Liver (tissue), 9 donors: Measurements from ENCODE around the gene PPIL4. TPM values are rescaled to one million over a fixed set of nuclear protein-coding genes. Genes with fewer than 3 reads are reported as not detected.

ENCODE experiments used
- DNase-seq: peaks from one replicate; pipeline ENCODE4 v3.0.0-alpha.2; 2017; ENCODE audit warnings: low spot score
- H3K27ac ChIP-seq, 2 donors: one replicate each; pipeline ENCODE4 v1.7.0; 2013; ENCODE audit warnings: inconsistent platforms in 2 of 2, low read length in 2 of 2, control low read depth in 1 of 2, low read depth in 1 of 2, mild to moderate bottlenecking in 1 of 2
- H3K27me3 ChIP-seq, 4 donors: one replicate each; pipeline versions ENCODE4 v1.6.1 to v1.7.0; 2013; ENCODE audit warnings: low read length in 3 of 4, inconsistent platforms in 1 of 4, mild to moderate bottlenecking in 1 of 4, moderate library complexity in 1 of 4; ENCODE audit not compliant: control insufficient read depth in 4 of 4, insufficient read depth in 4 of 4
- H3K36me3 ChIP-seq, 4 donors: one replicate each; pipeline versions ENCODE4 v1.6.1 to v1.7.0; 2013; ENCODE audit warnings: low read length in 3 of 4, mild to moderate bottlenecking in 3 of 4, low read depth in 1 of 4, moderate library complexity in 1 of 4; ENCODE audit not compliant: control insufficient read depth in 4 of 4, insufficient read depth in 3 of 4
- H3K4me1 ChIP-seq, 4 donors: one replicate each; pipeline versions ENCODE4 v1.6.1 to v1.7.0; 2013; ENCODE audit warnings: low read length in 3 of 4, mild to moderate bottlenecking in 3 of 4, moderate library complexity in 1 of 4; ENCODE audit not compliant: control insufficient read depth in 4 of 4, insufficient read depth in 4 of 4
- H3K4me3 ChIP-seq, 3 donors: one replicate each; pipeline versions ENCODE4 v1.6.1 to v1.7.0; 2013; ENCODE audit warnings: low read length in 3 of 3, control low read depth in 1 of 3, low read depth in 1 of 3, mild to moderate bottlenecking in 1 of 3
- H3K9ac ChIP-seq, 2 donors: one replicate each; pipeline ENCODE4 v1.7.0; 2013; ENCODE audit warnings: low read length in 2 of 2, mild to moderate bottlenecking in 2 of 2, moderate library complexity in 2 of 2, control low read depth in 1 of 2, low read depth in 1 of 2
- H3K9me3 ChIP-seq, 4 donors: one replicate each; pipeline versions ENCODE4 v1.6.1 to v1.7.0; 2013; ENCODE audit warnings: low read length in 3 of 4; ENCODE audit not compliant: control insufficient read depth in 4 of 4
- ATF3 ChIP-seq: IDR thresholded peaks from 2 replicates; pipeline ENCODE4 v1.6.1; 2016; ENCODE audit warnings: antibody characterized with exemption
- CTCF ChIP-seq: fragments of 150-350 bp; IDR thresholded peaks from 2 replicates; pipeline ENCODE4 v1.5.1; 2017; ENCODE audit warnings: improper control_type of control experiment, low read depth, low read length; ENCODE audit not compliant: missing input control
- EGR1 ChIP-seq, 2 donors: IDR thresholded peaks; 2 replicates each; pipeline ENCODE4 v1.6.1; 2016 to 2018; ENCODE audit warnings: antibody characterized with exemption in 2 of 2, low read depth in 2 of 2
- FOXA1 ChIP-seq: IDR thresholded peaks from 2 replicates; pipeline ENCODE4 v1.6.1; 2016; ENCODE audit warnings: antibody characterized with exemption
- FOXA2 ChIP-seq: IDR thresholded peaks from 2 replicates; pipeline ENCODE4 v1.6.1; 2016; ENCODE audit warnings: antibody characterized with exemption
- GABPA ChIP-seq, 2 donors: IDR thresholded peaks in 1 of 2; conservative IDR thresholded peaks in 1 of 2; 2 replicates each; pipeline ENCODE4 v1.6.1; 2016; ENCODE audit warnings: antibody characterized with exemption in 2 of 2, mild to moderate bottlenecking in 1 of 2, moderate library complexity in 1 of 2
- HNF4A ChIP-seq, 2 donors: conservative IDR thresholded peaks; 2 replicates each; pipeline ENCODE4 v1.6.1; 2016; ENCODE audit warnings: antibody characterized with exemption in 2 of 2, mild to moderate bottlenecking in 2 of 2
- HNF4G ChIP-seq: IDR thresholded peaks from 2 replicates; pipeline ENCODE4 v1.6.1; 2016; ENCODE audit warnings: antibody characterized with exemption
- JUND ChIP-seq, 2 donors: IDR thresholded peaks; 2 replicates each; pipeline ENCODE4 v1.6.1; 2016; ENCODE audit warnings: antibody characterized with exemption in 2 of 2
- MAX ChIP-seq: IDR thresholded peaks from 2 replicates; pipeline ENCODE4 v1.6.1; 2016; ENCODE audit warnings: antibody characterized with exemption
- NR2F2 ChIP-seq: IDR thresholded peaks from 2 replicates; pipeline ENCODE4 v1.6.1; 2016; ENCODE audit warnings: antibody characterized with exemption
- RAD21 ChIP-seq, 2 donors: IDR thresholded peaks; 2 replicates each; pipeline ENCODE4 v1.6.1; 2016; ENCODE audit warnings: antibody characterized with exemption in 2 of 2, mild to moderate bottlenecking in 2 of 2
- REST ChIP-seq: IDR thresholded peaks from 2 replicates; pipeline ENCODE4 v1.6.1; 2016; ENCODE audit warnings: antibody characterized with exemption, mild to moderate bottlenecking
- RXRA ChIP-seq, 2 donors: IDR thresholded peaks; 2 replicates each; pipeline ENCODE4 v1.6.1; 2017 to 2018; ENCODE audit warnings: antibody characterized with exemption in 2 of 2, mild to moderate bottlenecking in 1 of 2
- SP1 ChIP-seq: IDR thresholded peaks from 2 replicates; pipeline ENCODE4 v1.6.1; 2018; ENCODE audit warnings: antibody characterized with exemption, mild to moderate bottlenecking
- TAF1 ChIP-seq: conservative IDR thresholded peaks from 2 replicates; pipeline ENCODE4 v1.6.1; 2016; ENCODE audit warnings: antibody characterized with exemption, mild to moderate bottlenecking
- YY1 ChIP-seq: IDR thresholded peaks from 2 replicates; pipeline ENCODE4 v1.6.1; 2016; ENCODE audit warnings: antibody characterized with exemption, mild to moderate bottlenecking
- ZBTB33 ChIP-seq: IDR thresholded peaks from 2 replicates; pipeline ENCODE4 v1.6.1; 2016; ENCODE audit warnings: antibody characterized with exemption
- WGBS: extraction: QIAGEN DNeasy Blood & Tissue Kit; methylation state at CpG from one replicate; pipeline ENCODE4 v1.1.7; 2013; 5-methylcytosine and 5-hydroxymethylcytosine counted together
- polyA plus RNA-seq, 2 donors: library from polyadenylated mRNA; stranded (reverse) in 1 of 2; unstranded in 1 of 2; fragments of 200-250 nt in 1 of 2; fragments of >200 nt in 1 of 2; fragmentation: Nextera tagmentation in 1 of 2; extraction: Ambion mirVana in 1 of 2; gene quantifications; one replicate each; pipeline versions ENCODE4 v1.2.1 to v1.2.3, GENCODE V29; 2013 to 2015
- total RNA-seq, 2 donors: library from RNA; depleted of rRNA; stranded (reverse); fragments of >200 nt; gene quantifications; one replicate each; pipeline ENCODE4 v1.2.3, GENCODE V29; 2014
- donor health status: healthy.
- donor health status: healthy.
- donor health status: healthy.
- donor health status: healthy.
- donor health status: healthy.

Gene PPIL4
- total RNA-seq (10 to 100 TPM; 11.7 to 13.1 TPM), polyA plus RNA-seq (1 to 10 TPM; 6.4 to 7.5 TPM)

- peaks cover 0 to 25% (median 17%) of the 10 kb centered on the region in 4 donors for H3K4me1 ChIP-seq
- H3K9ac ChIP-seq = peak within 1 kb of the TSS; percentile 55 to 100
- DNase-seq = peak; percentile 97
- under 1% methylated on average over 71 of the region's 71 CpGs for WGBS
- H3K27me3 ChIP-seq = no peaks in the 10 kb centered on the region
- no peaks in the 10 kb centered on the region for H3K36me3 ChIP-seq
- TF ChIP-seq GABPA (IDR thresholded peaks at IDR 0.05 in 1 of 2, conservative IDR thresholded peaks at IDR 0.05 in 1 of 2) = peak; percentile 66 to 93
- TF ChIP-seq RXRA (IDR thresholded peaks at IDR 0.05) = no peak
- peak; percentile 42 for TF ChIP-seq FOXA1
- no peak for TF ChIP-seq FOXA2
- TF ChIP-seq JUND (IDR thresholded peaks at IDR 0.05) = no peak
- TF ChIP-seq ZBTB33 = peak; percentile 19
- TF ChIP-seq TAF1 = peak; percentile 32
- TF ChIP-seq YY1 = peak; percentile 94
- peak; percentile 54 for TF ChIP-seq REST
- TF ChIP-seq RAD21 (IDR thresholded peaks at IDR 0.05) = peak; percentile 42 to 53
- TF ChIP-seq MAX = peak; percentile 56
- peak; percentile 42 for TF ChIP-seq ATF3
- no peak for TF ChIP-seq HNF4G
- no peak for TF ChIP-seq NR2F2
- TF ChIP-seq HNF4A (conservative IDR thresholded peaks at IDR 0.05) = no peak
- peak; percentile 61 for TF ChIP-seq CTCF
- peak; percentile 58 to 90 for TF ChIP-seq EGR1 (IDR thresholded peaks at IDR 0.05; ENCODE audit: low read depth in 2 of 2)
- peak; percentile 64 for TF ChIP-seq SP1
- no peaks in the 10 kb centered on the region for H3K9me3 ChIP-seq
- H3K4me3 ChIP-seq = peak within 1 kb of the TSS; percentile 85 to 96 (median 93)
- peak within 1 kb of the TSS; percentile 86 to 98 for H3K27ac ChIP-seq
Measured at GRCh38 chr6:149545754-149546471, at the start of gene PPIL4. PPIL4 (minus strand) TSS chr6:149546043; CDS start chr6:149546005, 38 bp downstream.
